AG09319 (cell line): ENCODE data around the gene SLC9A9.

ENCODE experiments used
- DNase-seq: peaks from one replicate; pipeline ENCODE4 v3.0.0-alpha.2; 2010; ENCODE audit warnings: low read depth; ENCODE audit errors: extremely low read depth
- CTCF ChIP-seq: IDR thresholded peaks from 2 replicates; pipeline ENCODE4 v1.5.1; 2011; ENCODE audit warnings: low read depth, mild to moderate bottlenecking, inconsistent platforms, low read length, moderate library complexity

The SLC9A9 gene

DNA sequence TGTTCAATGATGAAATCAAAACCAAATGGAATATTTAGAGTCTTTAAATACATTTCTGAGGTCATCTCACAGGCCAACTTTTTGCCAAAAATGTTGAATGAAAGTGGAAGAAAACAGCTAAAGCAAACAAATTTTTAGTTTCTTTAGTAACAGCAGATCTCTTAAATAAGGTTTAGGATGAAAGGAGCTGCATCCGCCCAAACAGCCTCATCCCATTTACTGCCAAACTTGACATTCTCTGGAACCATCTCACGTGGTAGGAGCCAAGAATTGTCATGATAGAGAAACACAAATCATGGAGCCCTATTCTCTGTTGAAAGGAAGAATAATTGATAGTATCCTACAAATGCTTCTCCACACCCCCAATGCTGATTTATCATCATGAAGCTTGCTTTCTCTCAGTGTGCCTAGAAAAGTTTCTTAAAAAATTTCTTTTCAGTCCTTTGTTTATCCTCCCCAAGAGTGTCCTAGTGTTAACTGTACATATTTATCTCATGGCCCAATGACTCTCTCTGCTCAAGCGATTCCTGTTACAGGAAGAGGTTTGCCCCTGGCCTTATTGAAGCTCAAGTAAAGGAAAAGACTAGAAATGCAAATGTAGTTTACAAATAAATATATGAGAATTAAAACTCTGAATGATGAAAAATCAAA, 23.4 kb downstream of the SLC9A9 start:
- no peak for TF ChIP-seq CTCF
- no peak for DNase-seq

GRCh38 chr3:143822798-143823197, 25.5 kb downstream of the SLC9A9 start:
- no peak for DNase-seq
- no peak for TF ChIP-seq CTCF

DNA sequence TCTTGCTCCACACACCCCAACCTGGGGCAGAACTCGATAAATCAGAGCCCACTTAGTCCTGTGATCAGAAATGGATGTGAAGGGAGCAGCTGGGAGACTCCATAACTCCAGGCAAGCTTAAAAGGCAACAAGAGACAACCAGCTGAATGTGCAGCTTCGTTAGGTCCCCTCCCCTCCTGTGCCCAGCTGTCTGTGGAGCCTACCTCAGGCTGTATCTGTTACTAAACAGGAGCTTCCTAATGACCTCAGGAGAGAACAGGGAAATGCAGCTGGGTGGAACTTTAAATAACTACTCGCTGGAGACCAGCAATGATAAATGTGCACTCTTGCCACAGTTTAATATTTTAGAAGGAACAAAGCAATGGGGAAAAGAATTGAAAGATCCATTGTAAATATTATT, 25.9 kb downstream of the SLC9A9 start:
- TF ChIP-seq CTCF = no peak
- no peak for DNase-seq

DNA sequence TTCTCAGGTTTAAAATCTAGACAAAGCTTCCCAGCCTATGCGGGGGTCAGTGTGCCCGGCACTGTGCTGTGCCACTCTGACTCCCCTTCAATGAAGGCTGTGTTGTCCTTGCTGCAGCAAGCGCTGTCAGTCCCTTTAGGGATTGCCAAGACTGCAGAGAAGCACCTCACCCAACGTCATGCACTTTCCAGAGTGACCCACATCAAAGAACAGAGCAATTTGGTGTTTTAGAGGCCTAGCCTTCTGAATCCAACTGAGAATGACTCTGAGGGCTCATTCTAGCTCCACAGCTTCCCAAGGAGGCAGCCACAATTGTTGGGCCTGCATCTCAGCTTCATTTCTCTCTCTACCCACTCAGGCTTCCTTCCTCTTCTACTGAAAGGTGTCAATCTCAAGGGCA, 26.4 kb downstream of the SLC9A9 start:
- TF ChIP-seq CTCF = no peak
- no peak for DNase-seq

- TF ChIP-seq CTCF = no peak
- no peak for DNase-seq
Measured at GRCh38 chr3:143820466-143821221, 27.6 kb downstream of the SLC9A9 start.

- no peak for TF ChIP-seq CTCF
- no peak for DNase-seq
Measured at GRCh38 chr3:143819890-143820289, 28.4 kb downstream of the SLC9A9 start.

DNA sequence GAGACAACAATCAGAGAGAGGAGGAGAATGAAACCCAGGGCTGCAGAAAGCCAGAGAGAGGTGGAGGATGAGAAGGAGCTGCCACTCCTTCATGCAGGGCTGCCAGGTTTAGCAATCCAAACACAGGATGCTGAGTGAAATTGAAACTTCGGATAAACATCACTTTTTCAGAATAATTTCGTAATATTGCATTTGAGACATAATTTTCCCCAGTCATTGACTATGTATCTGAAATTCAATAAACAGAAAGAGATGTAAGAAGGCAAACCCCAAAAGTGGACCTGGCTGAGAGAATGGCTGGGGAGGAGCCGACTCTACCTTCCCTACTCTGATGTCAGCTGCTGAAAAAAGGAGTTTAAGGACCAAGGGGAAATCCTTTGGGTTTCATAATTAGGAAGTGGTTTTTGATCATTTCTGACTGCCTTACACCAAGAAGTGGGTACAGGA, 33.8 kb downstream of the SLC9A9 start:
- no peak for TF ChIP-seq CTCF
- DNase-seq = no peak
